HepG2 (cell line): ENCODE data around the gene FCER1G. TPM values are rescaled to one million over a fixed set of nuclear protein-coding genes. Genes with fewer than 3 reads are reported as not detected.
A peak's percentile ranks its signal among the peaks of the same experiment; 100 is the strongest.

Experiments used
- ATAC-seq: fragments of 200-7000 bp; cut with Tn5 transposase; 3 replicates; pipeline ENCODE4 v1.9.1; 2020; ENCODE audit warnings: mild to moderate bottlenecking, moderate library complexity
- BruUV-seq: library from RNA; stranded (reverse); fragments of 400-500 nt; replicated peaks from 2 replicates; lab custom pipeline; 2021; lab: Mats Ljungman, UMichigan
- CTCF ChIA-PET: fragments of 300-600 bp; formaldehyde crosslinking; extraction: SDS; loops from one replicate; lab custom pipeline; 2021; ENCODE audit warnings: low total read pairs, inconsistent platforms, low intra/inter-chr PET ratio; lab: Yijun Ruan, JAX
- POLR2A ChIA-PET: fragments of 350-600 bp; sonication (Branson Sonifier 250); formaldehyde crosslinking; loops from one replicate; lab custom pipeline; 2020; ENCODE audit warnings: antibody characterized with exemption, inconsistent platforms; lab: Yijun Ruan, JAX
- DNase-seq: peaks from one replicate; pipeline ENCODE4 v3.0.0-alpha.2; 2015; ENCODE audit warnings: low spot score
- FAIRE-seq: peaks from 3 replicates; lab custom pipeline; 2011; peaks lifted over from hg19 to GRCh38; lab: Jason Lieb, UNC
- H2AFZ ChIP-seq: one replicate; pipeline ENCODE4 v1.6.1; 2011; ENCODE audit warnings: low read length, inconsistent platforms
- H3K27ac ChIP-seq: fragments of 300-600 bp; 3 replicates; pipeline ENCODE4 v1.8.0; 2011; ENCODE audit warnings: mixed run types, mild to moderate bottlenecking, mixed read lengths, low read length, inconsistent platforms; ENCODE audit not compliant: insufficient read depth; ENCODE audit errors: extremely low read length
- H3K27me3 ChIP-seq, 2 experiments: fragments of 200-600 bp in 1 of 2; 2 replicates in 1 of 2; 3 replicates in 1 of 2; pipeline versions ENCODE4 v1.6.0 to v1.8.0; 2011; ENCODE audit warnings: low read length in 2 of 2, mild to moderate bottlenecking in 2 of 2, moderate library complexity in 2 of 2, inconsistent platforms in 1 of 2; ENCODE audit not compliant: insufficient read depth in 2 of 2, control insufficient read depth in 1 of 2
- H3K36me3 ChIP-seq, 2 experiments: fragments of 200-600 bp in 1 of 2; replicated peaks in 1 of 2; 2 replicates in 1 of 2; 3 replicates in 1 of 2; pipeline versions ENCODE4 v1.5.1 to v1.8.0; 2011; ENCODE audit warnings: low read length in 2 of 2, inconsistent platforms in 1 of 2; ENCODE audit not compliant: insufficient read depth in 2 of 2, control insufficient read depth in 1 of 2
- H3K4me1 ChIP-seq: 2 replicates; pipeline ENCODE4 v1.5.1; 2012; ENCODE audit warnings: low read length, inconsistent platforms; ENCODE audit not compliant: insufficient read depth
- H3K4me2 ChIP-seq: 2 replicates; pipeline ENCODE4 v1.6.0; 2011; ENCODE audit warnings: low read depth, low read length, inconsistent platforms
- H3K4me3 ChIP-seq, 3 experiments: fragments of 200-600 bp in 1 of 3; sonication (generic), shearing (Covaris generic) in 1 of 3; replicated peaks in 1 of 3; 2 replicates each; pipeline ENCODE4 v1.5.1; 2011 to 2016; ENCODE audit warnings: low read length in 3 of 3, inconsistent platforms in 2 of 3, low read depth in 2 of 3, mild to moderate bottlenecking in 2 of 3, control low read depth in 1 of 3, mixed read lengths in 1 of 3; ENCODE audit not compliant: insufficient read depth in 1 of 3
- H3K79me2 ChIP-seq: one replicate; pipeline ENCODE4 v1.6.1; 2011; ENCODE audit warnings: low read length, inconsistent platforms; ENCODE audit not compliant: insufficient read depth
- H3K9ac ChIP-seq: 2 replicates; pipeline ENCODE4 v1.6.0; 2011; ENCODE audit warnings: mild to moderate bottlenecking, low read depth, low read length, inconsistent platforms; ENCODE audit not compliant: insufficient read depth
- H3K9me3 ChIP-seq: 2 replicates; pipeline ENCODE4 v1.5.1; 2012; ENCODE audit warnings: mild to moderate bottlenecking, low read length
- H4K20me1 ChIP-seq: 2 replicates; pipeline ENCODE4 v1.6.0; 2011; ENCODE audit warnings: inconsistent platforms, mild to moderate bottlenecking, low read length, moderate library complexity; ENCODE audit not compliant: insufficient read depth
- CCDC6 ChIP-seq: sonication (generic); formaldehyde crosslinking; IDR thresholded peaks from 2 replicates; pipeline ENCODE4 v1.8.1; 2022; ENCODE audit warnings: mild to moderate bottlenecking, missing genetic modification reagents, moderate library complexity
- NFIB ChIP-seq: sonication (generic); formaldehyde crosslinking; IDR thresholded peaks from 2 replicates; pipeline ENCODE4 v1.9.0; 2021; ENCODE audit warnings: missing genetic modification reagents, mild to moderate bottlenecking, borderline replicate concordance
- POLR2G ChIP-seq: fragments of 200-400 bp; formaldehyde crosslinking; IDR thresholded peaks from 2 replicates; pipeline ENCODE4 v1.6.1; 2018; ENCODE audit warnings: mild to moderate bottlenecking, low read depth, low read length, moderate library complexity
- ZNF263 ChIP-seq: sonication (generic); formaldehyde crosslinking; IDR thresholded peaks from 2 replicates; pipeline ENCODE4 v1.4.0; 2020; ENCODE audit warnings: missing genetic modification reagents
- ZNF274 ChIP-seq: sonication (generic); formaldehyde crosslinking; IDR thresholded peaks from 2 replicates; pipeline ENCODE4 v1.5.1; 2020; ENCODE audit warnings: mild to moderate bottlenecking, missing genetic modification reagents
- ZNF605 ChIP-seq: sonication (generic); formaldehyde crosslinking; IDR thresholded peaks from 2 replicates; pipeline ENCODE4 v1.8.0; 2022; ENCODE audit warnings: mild to moderate bottlenecking, missing genetic modification reagents
- ZSCAN31 ChIP-seq: sonication (generic); formaldehyde crosslinking; IDR thresholded peaks from 2 replicates; pipeline ENCODE4 v1.5.0; 2020; ENCODE audit warnings: low read depth, mild to moderate bottlenecking, missing genetic modification reagents
- WGBS: methylation state at CpG from one replicate; pipeline ENCODE4 v1.1.6; 2017; ENCODE audit warnings: low lambda C conversion rate; 5-methylcytosine and 5-hydroxymethylcytosine counted together
- in situ Hi-C: cut with HindIII; loops from 2 replicates; pipeline ENCODE4 v1.10.0; 2017; ENCODE audit warnings: low pct_unique_long_range_greater_than_20kb; ENCODE audit not compliant: extremely low pct_ligation_motif_present
- intact Hi-C: fragments of 100-400 bp; cut with micrococcal nuclease; formaldehyde crosslinking; loops from one replicate; pipeline ENCODE4 v1.10.0; 2022; ENCODE audit not compliant: unreplicated experiment
- polyA plus RNA-seq, 8 experiments: library from polyadenylated mRNA; depleted of rRNA in 3 of 8; stranded (reverse) in 7 of 8; unstranded in 1 of 8; fragments of >200 nt; fragmentation: Illumina TruSeq in 4 of 8; extraction: Trizol in 4 of 8; gene quantifications; 2 replicates each; pipeline versions ENCODE4 v1.2.1 to v1.2.3, GENCODE V29; 2011 to 2016; ENCODE audit warnings: low read depth in 4 of 8, missing spikeins in 1 of 8, mixed read lengths in 1 of 8; ENCODE audit not compliant: insufficient read depth in 1 of 8
- total RNA-seq, 5 experiments: library from RNA; depleted of rRNA; stranded (reverse); fragments of >200 nt; fragmentation: Illumina TruSeq; extraction: Trizol; gene quantifications; 2 replicates each; pipeline ENCODE4 v1.2.3, GENCODE V29; 2016; ENCODE audit warnings: low read depth in 1 of 5
- TF ChIP-seq, protein P1 (sequence below): sonication (generic); formaldehyde crosslinking; IDR thresholded peaks from 2 replicates; pipeline ENCODE4 v1.8.1; 2023; ENCODE audit warnings: mild to moderate bottlenecking, moderate library complexity, missing genetic modification reagents
- TF ChIP-seq, protein P2 (sequence below): sonication (generic); formaldehyde crosslinking; IDR thresholded peaks from 2 replicates; pipeline ENCODE4 v1.4.0; 2020; ENCODE audit warnings: missing genetic modification reagents

Gene FCER1G
- total and polyA plus RNA-seq, 2 of the 13 experiments (the other 11 are each of a cell fraction or from before 2014, with no cell fraction given): 1.3 to 6.4 TPM

DNA sequence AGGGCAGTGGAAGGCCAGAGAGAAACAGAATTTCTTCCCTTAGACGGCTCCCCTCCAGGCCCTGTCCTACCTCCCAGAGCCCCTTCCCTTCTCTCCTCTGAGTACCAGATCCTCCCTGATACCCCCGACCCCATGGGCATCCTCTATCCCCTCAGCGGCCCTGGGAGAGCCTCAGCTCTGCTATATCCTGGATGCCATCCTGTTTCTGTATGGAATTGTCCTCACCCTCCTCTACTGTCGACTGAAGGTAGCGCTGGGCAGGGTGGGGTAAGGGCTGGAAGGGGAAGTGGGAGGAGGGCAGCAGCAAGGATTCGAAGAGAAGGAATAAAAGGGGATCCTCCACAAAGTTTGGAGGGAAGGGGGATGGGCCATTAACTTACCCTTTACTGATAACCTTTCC is 2.7 kb downstream of the FCER1G start:
- Histone ChIP-seq H3K27me3 (no peaks in the 10 kb centered on the region; a peak in 1 of 5 replicates), H3K27ac (peak overlapping the region; percentile 99), H2AFZ (no peak overlapping the region), H3K4me3 (peak overlapping the region; percentile 26 to 63 (median 29); a peak in 4 of 6 replicates), H3K9ac (peak overlapping the region; percentile 67), H4K20me1 (peaks cover 10% of the 10 kb centered on the region), H3K79me2 (peaks cover 13% of the 10 kb centered on the region), H3K9me3 (no peaks in the 10 kb centered on the region), H3K36me3 (peaks cover 1 to 31% of the 10 kb centered on the region in 2 experiments; a peak in 3 of 5 replicates), H3K4me1 (peaks cover 65% of the 10 kb centered on the region), H3K4me2 (peak overlapping the region; percentile 87)
- no peak for FAIRE-seq
- ATAC-seq: peak; percentile 46
- POLR2A ChIA-PET: interaction anchor here (0.9 to 12.5 kb wide), 11 partner anchors 8 to 172 kb away, joined by 3 to 357 read pairs (median 11); partner anchors contain the start of genes ADAMTS4, NDUFS2, SDHC and TOMM40L
- intact Hi-C loops: no loop called here
- TF ChIP-seq, protein P1, sequence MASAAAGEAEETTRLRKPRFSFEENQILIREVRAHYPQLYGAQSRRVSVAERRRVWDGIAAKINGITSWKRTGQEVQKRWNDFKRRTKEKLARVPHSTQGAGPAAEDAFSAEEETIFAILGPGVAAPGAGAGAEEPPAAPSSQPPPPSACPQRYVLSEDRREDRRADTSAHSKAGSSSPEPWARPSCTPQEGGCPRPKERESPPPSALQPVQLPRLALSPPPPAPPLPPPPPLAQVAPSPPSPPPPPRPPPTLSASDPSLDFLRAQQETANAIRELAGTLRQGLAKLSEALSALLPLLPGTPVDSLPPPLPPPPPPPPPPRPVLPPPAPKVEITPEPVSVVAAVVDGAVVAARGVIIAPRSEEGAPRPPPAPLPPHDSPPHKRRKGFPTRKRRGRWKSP: peak; percentile 39; the same call in 1 of the 2 replicates
- no peak for TF ChIP-seq ZNF605 (CRISPR knock-in tag)
- no peak for TF ChIP-seq NFIB (CRISPR knock-in tag)
- 0 out of 2 replicates have a peak, but pooled peaks have one; percentile 37 for TF ChIP-seq CCDC6 (CRISPR knock-in tag)
- peak; percentile 4 for TF ChIP-seq POLR2G
- TF ChIP-seq, protein P2, sequence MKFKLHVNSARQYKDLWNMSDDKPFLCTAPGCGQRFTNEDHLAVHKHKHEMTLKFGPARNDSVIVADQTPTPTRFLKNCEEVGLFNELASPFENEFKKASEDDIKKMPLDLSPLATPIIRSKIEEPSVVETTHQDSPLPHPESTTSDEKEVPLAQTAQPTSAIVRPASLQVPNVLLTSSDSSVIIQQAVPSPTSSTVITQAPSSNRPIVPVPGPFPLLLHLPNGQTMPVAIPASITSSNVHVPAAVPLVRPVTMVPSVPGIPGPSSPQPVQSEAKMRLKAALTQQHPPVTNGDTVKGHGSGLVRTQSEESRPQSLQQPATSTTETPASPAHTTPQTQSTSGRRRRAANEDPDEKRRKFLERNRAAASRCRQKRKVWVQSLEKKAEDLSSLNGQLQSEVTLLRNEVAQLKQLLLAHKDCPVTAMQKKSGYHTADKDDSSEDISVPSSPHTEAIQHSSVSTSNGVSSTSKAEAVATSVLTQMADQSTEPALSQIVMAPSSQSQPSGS (CRISPR knock-in tag): no peak
- TF ChIP-seq ZNF263 (CRISPR knock-in tag): peak; percentile 30; the same call in 1 of the 2 replicates
- 0 out of 2 replicates have a peak, but pooled peaks have one; percentile 8 for TF ChIP-seq ZNF274 (CRISPR knock-in tag)
- TF ChIP-seq ZSCAN31 (CRISPR knock-in tag): 0 out of 2 replicates have a peak, but pooled peaks have one; percentile 7
- 15% methylated on average over 6 of the region's 6 CpGs for WGBS
- BruUV-seq: no TSS peak
- CTCF ChIA-PET: no interaction called here
- in situ Hi-C loops: no loop called here
- no peak for DNase-seq
